Thymus (tissue), 11 donors: ENCODE measurements around the gene VSTM4. TPM values are rescaled to one million over a fixed set of nuclear protein-coding genes. Genes with fewer than 3 reads are reported as not detected.

ENCODE experiments used
- DNase-seq, 9 donors: peaks; one replicate each; pipeline ENCODE4 v3.0.0-alpha.2; 2013; ENCODE audit warnings: low spot score in 9 of 9, low read depth in 6 of 9, missing footprints in 1 of 9
- H3K27ac ChIP-seq, 2 donors: one replicate each; pipeline ENCODE4 v1.5.1; 2013; ENCODE audit warnings: control low read depth in 1 of 2, low read depth in 1 of 2, low read length in 1 of 2, mild to moderate bottlenecking in 1 of 2, moderate library complexity in 1 of 2
- H3K27me3 ChIP-seq, 2 donors: one replicate each; pipeline ENCODE4 v1.5.1; 2013; ENCODE audit warnings: low read length in 1 of 2; ENCODE audit not compliant: control insufficient read depth in 2 of 2, insufficient read depth in 1 of 2
- H3K36me3 ChIP-seq, 2 donors: one replicate each; pipeline ENCODE4 v1.5.1; 2013; ENCODE audit warnings: low read length in 1 of 2, mild to moderate bottlenecking in 1 of 2, moderate library complexity in 1 of 2; ENCODE audit not compliant: control insufficient read depth in 2 of 2, insufficient read depth in 2 of 2
- H3K4me1 ChIP-seq, 2 donors: one replicate each; pipeline ENCODE4 v1.5.1; 2013; ENCODE audit warnings: low read length in 2 of 2; ENCODE audit not compliant: control insufficient read depth in 2 of 2, insufficient read depth in 2 of 2
- H3K4me3 ChIP-seq, 2 donors: one replicate each; pipeline ENCODE4 v1.5.1; 2013; ENCODE audit warnings: low read length in 2 of 2, control low read depth in 1 of 2, mild to moderate bottlenecking in 1 of 2
- H3K9me3 ChIP-seq, 2 donors: one replicate each; pipeline ENCODE4 v1.5.1; 2013; ENCODE audit warnings: low read length in 1 of 2, mild to moderate bottlenecking in 1 of 2; ENCODE audit not compliant: control insufficient read depth in 2 of 2, insufficient read depth in 1 of 2
- WGBS: extraction: QIAGEN DNeasy Blood & Tissue Kit; methylation state at CpG from one replicate; pipeline ENCODE4 v1.1.7; 2013; 5-methylcytosine and 5-hydroxymethylcytosine counted together
- polyA plus RNA-seq: library from polyadenylated mRNA; stranded (reverse); fragments of 200-250 nt; gene quantifications from one replicate; pipeline ENCODE4 v1.2.3, GENCODE V29; 2013
- total RNA-seq: library from RNA; stranded (reverse); fragments of 120-200 nt; gene quantifications from one replicate; pipeline ENCODE4 v1.2.4, GENCODE V29; 2013
- donor health status: healthy.

Gene VSTM4
- total and polyA plus RNA-seq, 2 donors, result 2.3 to 3.4 TPM

GRCh38 chr10:49115796-49116508 lies 630 bp upstream of the VSTM4 start:
- WGBS, result 72% methylated on average over 14 of the region's 14 CpGs
- peaks cover 7 to 63% of the 10 kb centered on the region in 2 donors for H3K4me1 ChIP-seq
- no peaks in the 10 kb centered on the region for H3K9me3 ChIP-seq
- H3K4me3 ChIP-seq, result no peak overlapping the region
- no peak overlapping the region for H3K27ac ChIP-seq
- H3K36me3 ChIP-seq, result no peaks in the 10 kb centered on the region
- DNase-seq, result peak in 3 of 9 donors; percentile 41 to 67 (median 64)
- H3K27me3 ChIP-seq, result peaks cover 11 to 21% of the 10 kb centered on the region in 2 donors

- H3K4me1 ChIP-seq, result peaks cover 3 to 56% of the 10 kb centered on the region in 2 donors
- no peak for DNase-seq
- H3K27ac ChIP-seq, result no peak overlapping the region
- H3K9me3 ChIP-seq, result no peaks in the 10 kb centered on the region
- no peaks in the 10 kb centered on the region for H3K36me3 ChIP-seq
- H3K4me3 ChIP-seq, result peak overlapping the region; percentile 41 to 53
- WGBS, result 75% methylated on average over 9 of the region's 9 CpGs
- peaks cover 11 to 21% of the 10 kb centered on the region in 2 donors for H3K27me3 ChIP-seq
Measured at GRCh38 chr10:49114718-49115014, 656 bp downstream of the VSTM4 start.

DNA sequence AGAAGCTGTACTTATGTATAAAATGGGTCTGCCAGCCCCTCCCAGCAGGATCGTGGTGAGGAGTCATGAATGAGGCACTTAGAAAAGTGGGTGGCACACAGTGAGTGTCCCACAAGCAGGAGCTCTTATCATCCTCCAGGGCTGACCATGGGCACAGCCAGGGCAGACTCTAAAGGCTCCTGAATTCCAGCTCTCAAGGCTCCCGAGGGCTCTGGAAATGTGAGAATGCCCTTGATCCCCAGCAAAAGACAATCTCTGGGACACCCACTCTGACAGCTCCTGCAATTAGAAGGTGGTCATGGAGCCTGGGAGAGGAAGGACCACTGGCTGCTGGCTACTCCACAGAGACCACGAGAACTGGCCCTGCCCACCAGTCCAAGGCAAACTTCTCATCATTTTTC lies 1.6 kb downstream of the VSTM4 start:
- H3K36me3 ChIP-seq, result no peaks in the 10 kb centered on the region
- peaks cover 3 to 54% of the 10 kb centered on the region in 2 donors for H3K4me1 ChIP-seq
- H3K9me3 ChIP-seq, result no peaks in the 10 kb centered on the region
- DNase-seq, result no peak
- no peak overlapping the region for H3K4me3 ChIP-seq
- no peak overlapping the region for H3K27ac ChIP-seq
- peaks cover 11 to 21% of the 10 kb centered on the region in 2 donors for H3K27me3 ChIP-seq
- 86% methylated on average over 3 of the region's 3 CpGs for WGBS

DNA sequence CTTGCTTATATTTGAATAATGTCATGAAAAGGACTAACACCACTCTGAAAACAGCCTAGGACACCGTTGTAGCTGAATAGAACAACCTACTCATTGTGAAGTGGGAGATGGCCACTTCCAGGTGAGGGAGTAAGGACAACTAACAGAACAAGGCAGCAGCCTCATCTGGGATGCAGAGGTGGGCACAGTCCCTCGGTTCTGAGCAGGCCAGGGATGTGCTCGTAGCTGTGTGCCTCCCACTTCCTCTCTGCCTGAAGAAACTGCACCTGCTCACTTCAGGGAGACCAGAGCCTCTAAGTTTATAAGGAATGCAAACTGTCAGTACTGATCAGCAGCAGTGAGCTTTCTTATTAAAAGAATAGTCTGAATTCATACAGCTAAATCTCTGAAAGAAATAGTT lies 2.5 kb downstream of the VSTM4 start:
- no peak for DNase-seq
- 50% methylated on average over 3 of the region's 3 CpGs for WGBS
- no peak overlapping the region for H3K27ac ChIP-seq
- H3K9me3 ChIP-seq, result no peaks in the 10 kb centered on the region
- peaks cover 11 to 21% of the 10 kb centered on the region in 2 donors for H3K27me3 ChIP-seq
- H3K4me1 ChIP-seq, result peaks cover 0 to 48% of the 10 kb centered on the region in 2 donors
- no peaks in the 10 kb centered on the region for H3K36me3 ChIP-seq
- H3K4me3 ChIP-seq, result no peak overlapping the region

DNA sequence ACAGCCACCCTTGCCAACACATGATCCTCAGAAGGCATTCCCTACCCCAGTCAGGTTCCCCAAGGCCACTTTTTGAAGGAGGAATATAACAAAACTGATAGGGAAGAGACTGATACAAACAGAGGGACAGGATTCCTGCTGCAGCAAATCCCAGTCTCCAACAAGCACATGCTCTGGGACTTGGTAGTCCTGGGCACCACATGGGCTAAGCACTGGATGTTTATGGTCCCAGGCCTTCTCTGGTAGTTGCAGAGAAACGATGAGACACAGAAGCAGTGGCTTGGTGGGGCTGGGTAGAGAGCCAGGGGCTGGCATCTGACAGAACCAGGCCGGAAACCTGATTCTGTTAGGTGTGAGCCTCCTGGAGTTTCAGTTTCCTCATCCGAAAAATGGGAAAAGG lies 3.2 kb downstream of the VSTM4 start:
- no peaks in the 10 kb centered on the region for H3K9me3 ChIP-seq
- H3K27ac ChIP-seq, result no peak overlapping the region
- 91% methylated on average over 3 of the region's 3 CpGs for WGBS
- peaks cover 11 to 21% of the 10 kb centered on the region in 2 donors for H3K27me3 ChIP-seq
- DNase-seq, result no peak
- H3K4me3 ChIP-seq, result no peak overlapping the region
- H3K4me1 ChIP-seq, result peaks cover 0 to 48% of the 10 kb centered on the region in 2 donors
- no peaks in the 10 kb centered on the region for H3K36me3 ChIP-seq

DNA sequence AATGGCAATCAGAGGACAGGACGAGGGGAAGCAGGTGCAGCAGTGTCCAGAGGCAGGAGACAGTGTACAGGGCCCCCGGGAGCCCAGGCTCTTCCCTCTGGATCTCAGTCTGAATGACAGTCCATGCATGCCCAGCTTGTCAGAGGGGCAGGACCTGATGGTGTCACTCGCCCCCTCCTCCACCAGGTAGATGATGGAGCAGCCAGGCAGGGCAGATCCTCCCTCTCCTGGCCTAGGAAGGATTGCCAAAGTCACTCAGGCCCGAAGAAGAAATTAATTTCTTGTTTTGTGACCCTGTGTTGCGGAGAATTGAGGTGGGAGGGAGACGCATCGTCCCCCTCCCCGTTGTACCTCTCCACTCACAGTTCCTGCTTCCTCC lies 4.0 kb downstream of the VSTM4 start:
- Histone ChIP-seq H3K27me3 (peaks cover 11 to 18% of the 10 kb centered on the region in 2 donors), H3K4me1 (peaks cover 0 to 48% of the 10 kb centered on the region in 2 donors), H3K27ac (no peak overlapping the region), H3K36me3 (no peaks in the 10 kb centered on the region), H3K9me3 (no peaks in the 10 kb centered on the region), H3K4me3 (no peak overlapping the region)
- 79% methylated on average over 8 of the region's 8 CpGs for WGBS
- DNase-seq, result no peak

GRCh38 chr10:49110684-49111319 lies 4.5 kb downstream of the VSTM4 start:
- no peak for DNase-seq
- WGBS, result 97% methylated on average over 4 of the region's 4 CpGs
- peaks cover 0 to 43% of the 10 kb centered on the region in 2 donors for H3K4me1 ChIP-seq

GRCh38 chr10:49109669-49110340 lies 5.5 kb downstream of the VSTM4 start:
- WGBS, result 91% methylated on average over 9 of the region's 9 CpGs
- H3K4me1 ChIP-seq, result peaks cover 0 to 38% of the 10 kb centered on the region in 2 donors
- no peak for DNase-seq
- H3K4me3 ChIP-seq, result no peak overlapping the region
- H3K36me3 ChIP-seq, result no peaks in the 10 kb centered on the region
- no peak overlapping the region for H3K27ac ChIP-seq
- H3K27me3 ChIP-seq, result peaks cover 3 to 11% of the 10 kb centered on the region in 2 donors
- no peaks in the 10 kb centered on the region for H3K9me3 ChIP-seq

More at GRCh38 chr10:49110684-49111319, 4.5 kb downstream of the VSTM4 start:
- no peaks in the 10 kb centered on the region for H3K9me3 ChIP-seq
- H3K36me3 ChIP-seq, result no peaks in the 10 kb centered on the region
- no peak overlapping the region for H3K4me3 ChIP-seq
- peaks cover 11 to 17% of the 10 kb centered on the region in 2 donors for H3K27me3 ChIP-seq
- H3K27ac ChIP-seq, result no peak overlapping the region

GRCh38 chr10:49108656-49109055 lies 6.7 kb downstream of the VSTM4 start:
- Histone ChIP-seq H3K36me3 (no peaks in the 10 kb centered on the region), H3K4me3 (no peak overlapping the region), H3K27ac (no peak overlapping the region), H3K27me3 (peaks cover 0 to under 1% of the 10 kb centered on the region in 2 donors), H3K4me1 (peaks cover 0 to 32% of the 10 kb centered on the region in 2 donors), H3K9me3 (no peaks in the 10 kb centered on the region)
- 94% methylated on average over 7 of the region's 7 CpGs for WGBS
- no peak for DNase-seq
